HEK293 (cell line): ENCODE measurements around the gene ZNF423.

Experiments
- CTCF ChIA-PET: fragments of 350-600 bp; formaldehyde crosslinking; extraction: SDS; loops from one replicate; lab custom pipeline; 2021; ENCODE audit warnings: antibody characterized with exemption; lab: Yijun Ruan, JAX
- POLR2A ChIA-PET: fragments of 300-600 bp; formaldehyde crosslinking; extraction: SDS; loops from one replicate; lab custom pipeline; 2020; ENCODE audit warnings: antibody characterized with exemption, inconsistent platforms; lab: Yijun Ruan, JAX
- H3K27ac ChIP-seq: fragments of 200-500 bp; sonication (Bioruptor generic); 2 replicates; pipeline ENCODE4 v1.5.1; 2014; ENCODE audit warnings: low read depth, low read length, control low read depth, inconsistent platforms; ENCODE audit errors: extremely low read depth
- H3K36me3 ChIP-seq, 2 experiments: fragments of 200-500 bp in 1 of 2; sonication (Bioruptor generic) in 1 of 2; 1 replicate in 1 of 2; 2 replicates in 1 of 2; pipeline ENCODE4 v1.5.1; 2014 to 2017; ENCODE audit warnings: inconsistent platforms in 2 of 2, low read length in 2 of 2; ENCODE audit not compliant: control insufficient read depth in 2 of 2, insufficient read depth in 1 of 2
- H3K4me1 ChIP-seq: fragments of 200-500 bp; sonication (Bioruptor generic); 2 replicates; pipeline ENCODE4 v1.5.1; 2014; ENCODE audit warnings: mild to moderate bottlenecking, low read length, inconsistent platforms; ENCODE audit not compliant: control insufficient read depth, insufficient read depth
- H3K4me3 ChIP-seq: 2 replicates; pipeline ENCODE4 v1.5.1; 2011; ENCODE audit warnings: low read depth, mild to moderate bottlenecking, control low read depth, low read length, moderate library complexity
- H3K9me3 ChIP-seq: fragments of 200-500 bp; sonication (Bioruptor generic); 2 replicates; pipeline ENCODE4 v1.5.1; 2014; ENCODE audit warnings: low read depth, low read length, inconsistent platforms; ENCODE audit not compliant: control insufficient read depth, insufficient read depth
- EGR2 ChIP-seq: fragments of 450-650 bp; formaldehyde crosslinking; IDR thresholded peaks from 2 replicates; pipeline ENCODE4 v1.5.1; 2016; ENCODE audit warnings: low read depth, missing biosample characterization, missing genetic modification characterization
- HOXC10 ChIP-seq: sonication (generic); formaldehyde crosslinking; IDR thresholded peaks from 2 replicates; pipeline ENCODE4 v1.8.1; 2023; ENCODE audit warnings: mild to moderate bottlenecking, missing genetic modification reagents
- KLF10 ChIP-seq: fragments of 450-650 bp; IDR thresholded peaks from 2 replicates; pipeline ENCODE4 v1.5.1; 2018; ENCODE audit warnings: missing biosample characterization, mild to moderate bottlenecking, missing genetic modification characterization
- SCRT2 ChIP-seq: fragments of 450-650 bp; formaldehyde crosslinking; IDR thresholded peaks from 2 replicates; pipeline ENCODE4 v1.5.1; 2016; ENCODE audit warnings: missing biosample characterization, missing genetic modification characterization
- SP2 ChIP-seq: fragments of 450-650 bp; formaldehyde crosslinking; IDR thresholded peaks from 2 replicates; pipeline ENCODE4 v1.5.1; 2016; ENCODE audit warnings: missing biosample characterization, missing genetic modification characterization
- WT1 ChIP-seq: fragments of 450-650 bp; formaldehyde crosslinking; IDR thresholded peaks from 2 replicates; pipeline ENCODE4 v1.5.1; 2016; ENCODE audit warnings: missing biosample characterization, missing genetic modification characterization
- YY2 ChIP-seq: fragments of 450-650 bp; formaldehyde crosslinking; IDR thresholded peaks from 2 replicates; pipeline ENCODE4 v1.5.1; 2016; ENCODE audit warnings: missing biosample characterization, missing genetic modification characterization
- ZBTB21 ChIP-seq: fragments of 450-650 bp; formaldehyde crosslinking; IDR thresholded peaks from 2 replicates; pipeline ENCODE4 v1.5.1; 2017; ENCODE audit warnings: missing biosample characterization, missing genetic modification characterization
- ZBTB7A ChIP-seq: fragments of 450-650 bp; formaldehyde crosslinking; IDR thresholded peaks from 2 replicates; pipeline ENCODE4 v1.5.1; 2016; ENCODE audit warnings: low read depth, missing biosample characterization, missing genetic modification characterization
- ZNF114 ChIP-seq: fragments of 450-650 bp; formaldehyde crosslinking; IDR thresholded peaks from 2 replicates; pipeline ENCODE4 v1.5.0; 2017; ENCODE audit warnings: missing biosample characterization, missing genetic modification characterization
- ZNF132 ChIP-seq: fragments of 450-650 bp; formaldehyde crosslinking; IDR thresholded peaks from 2 replicates; pipeline ENCODE4 v1.5.1; 2017; ENCODE audit warnings: missing biosample characterization, missing genetic modification characterization, borderline replicate concordance
- ZNF146 ChIP-seq: fragments of 450-650 bp; formaldehyde crosslinking; IDR thresholded peaks from 2 replicates; pipeline ENCODE4 v1.5.1; 2016; ENCODE audit warnings: missing biosample characterization, missing genetic modification characterization
- ZNF175 ChIP-seq: fragments of 450-650 bp; formaldehyde crosslinking; IDR thresholded peaks from 2 replicates; pipeline ENCODE4 v1.5.1; 2016; ENCODE audit warnings: missing biosample characterization, missing genetic modification characterization
- ZNF311 ChIP-seq: fragments of 450-650 bp; formaldehyde crosslinking; IDR thresholded peaks from 2 replicates; pipeline ENCODE4 v1.5.1; 2017; ENCODE audit warnings: missing biosample characterization, missing genetic modification characterization, borderline replicate concordance
- ZNF37A ChIP-seq: fragments of 450-650 bp; IDR thresholded peaks from 2 replicates; pipeline ENCODE4 v1.5.1; 2018; ENCODE audit warnings: missing biosample characterization, missing genetic modification characterization
- ZNF391 ChIP-seq: fragments of 450-650 bp; formaldehyde crosslinking; IDR thresholded peaks from 2 replicates; pipeline ENCODE4 v1.5.1; 2016; ENCODE audit warnings: low read depth, missing biosample characterization, missing genetic modification characterization, borderline replicate concordance
- ZNF449 ChIP-seq: fragments of 450-650 bp; formaldehyde crosslinking; IDR thresholded peaks from 2 replicates; pipeline ENCODE4 v1.5.1; 2017; ENCODE audit warnings: missing biosample characterization, mild to moderate bottlenecking, missing genetic modification characterization, moderate library complexity
- ZNF624 ChIP-seq: fragments of 450-650 bp; formaldehyde crosslinking; IDR thresholded peaks from 2 replicates; pipeline ENCODE4 v1.5.1; 2017; ENCODE audit warnings: missing biosample characterization, missing genetic modification characterization
- ZNF704 ChIP-seq: fragments of 450-650 bp; formaldehyde crosslinking; IDR thresholded peaks from 2 replicates; pipeline ENCODE4 v1.5.1; 2016; ENCODE audit warnings: missing biosample characterization, missing genetic modification characterization
- ZNF792 ChIP-seq: fragments of 450-650 bp; formaldehyde crosslinking; IDR thresholded peaks from 2 replicates; pipeline ENCODE4 v1.5.1; 2016; ENCODE audit warnings: missing biosample characterization, missing genetic modification characterization
- TF ChIP-seq, protein P1 (sequence below): fragments of 450-650 bp; formaldehyde crosslinking; IDR thresholded peaks from 2 replicates; pipeline ENCODE4 v1.5.1; 2016; ENCODE audit warnings: missing biosample characterization, missing genetic modification characterization
- TF ChIP-seq, protein P2 (sequence below): IDR thresholded peaks from 2 replicates; pipeline ENCODE4 v1.6.1; 2011; ENCODE audit warnings: mild to moderate bottlenecking, low read depth, low read length, borderline replicate concordance
- TF ChIP-seq, protein P3 (sequence below): fragments of 450-650 bp; formaldehyde crosslinking; IDR thresholded peaks from 2 replicates; pipeline ENCODE4 v1.5.1; 2016; ENCODE audit warnings: missing biosample characterization, missing genetic modification characterization
- TF ChIP-seq, protein P4 (sequence below): fragments of 450-650 bp; formaldehyde crosslinking; IDR thresholded peaks from 2 replicates; pipeline ENCODE4 v1.5.1; 2016; ENCODE audit warnings: missing biosample characterization, missing genetic modification characterization
- TF ChIP-seq, protein P5 (sequence below): fragments of 450-650 bp; formaldehyde crosslinking; IDR thresholded peaks from 2 replicates; pipeline ENCODE4 v1.5.1; 2016; ENCODE audit warnings: missing biosample characterization, missing genetic modification characterization

Gene ZNF423

GRCh38 chr16:49504626-49505025, 351.3 kb downstream of the ZNF423 start:
- ChIA-PET POLR2A (no interaction called here), CTCF (no interaction called here)
- H3K27ac ChIP-seq = no peak overlapping the region
- no peaks in the 10 kb centered on the region for H3K9me3 ChIP-seq
- no peak overlapping the region for H3K4me3 ChIP-seq
- H3K36me3 ChIP-seq = no peaks in the 10 kb centered on the region
- TF ChIP-seq ZNF114 (tag by site-specific recombination) (no peak), ZBTB7A (no peak), YY2 (tag by site-specific recombination) (no peak), ZNF391 (no peak), KLF10 (tag by site-specific recombination) (no peak), SCRT2 (tag by site-specific recombination) (no peak), ZNF175 (no peak), ZBTB21 (tag by site-specific recombination) (no peak), ZNF132 (tag by site-specific recombination) (no peak), ZNF311 (no peak), ZNF146 (tag by site-specific recombination) (no peak), ZNF792 (tag by site-specific recombination) (no peak), EGR2 (tag by site-specific recombination) (no peak), ZNF624 (no peak), ZNF704 (tag by site-specific recombination) (no peak)
- TF ChIP-seq, protein P1, sequence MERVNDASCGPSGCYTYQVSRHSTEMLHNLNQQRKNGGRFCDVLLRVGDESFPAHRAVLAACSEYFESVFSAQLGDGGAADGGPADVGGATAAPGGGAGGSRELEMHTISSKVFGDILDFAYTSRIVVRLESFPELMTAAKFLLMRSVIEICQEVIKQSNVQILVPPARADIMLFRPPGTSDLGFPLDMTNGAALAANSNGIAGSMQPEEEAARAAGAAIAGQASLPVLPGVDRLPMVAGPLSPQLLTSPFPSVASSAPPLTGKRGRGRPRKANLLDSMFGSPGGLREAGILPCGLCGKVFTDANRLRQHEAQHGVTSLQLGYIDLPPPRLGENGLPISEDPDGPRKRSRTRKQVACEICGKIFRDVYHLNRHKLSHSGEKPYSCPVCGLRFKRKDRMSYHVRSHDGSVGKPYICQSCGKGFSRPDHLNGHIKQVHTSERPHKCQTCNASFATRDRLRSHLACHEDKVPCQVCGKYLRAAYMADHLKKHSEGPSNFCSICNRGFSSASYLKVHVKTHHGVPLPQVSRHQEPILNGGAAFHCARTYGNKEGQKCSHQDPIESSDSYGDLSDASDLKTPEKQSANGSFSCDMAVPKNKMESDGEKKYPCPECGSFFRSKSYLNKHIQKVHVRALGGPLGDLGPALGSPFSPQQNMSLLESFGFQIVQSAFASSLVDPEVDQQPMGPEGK (tag by site-specific recombination) = no peak
- H3K4me1 ChIP-seq = no peaks in the 10 kb centered on the region

DNA sequence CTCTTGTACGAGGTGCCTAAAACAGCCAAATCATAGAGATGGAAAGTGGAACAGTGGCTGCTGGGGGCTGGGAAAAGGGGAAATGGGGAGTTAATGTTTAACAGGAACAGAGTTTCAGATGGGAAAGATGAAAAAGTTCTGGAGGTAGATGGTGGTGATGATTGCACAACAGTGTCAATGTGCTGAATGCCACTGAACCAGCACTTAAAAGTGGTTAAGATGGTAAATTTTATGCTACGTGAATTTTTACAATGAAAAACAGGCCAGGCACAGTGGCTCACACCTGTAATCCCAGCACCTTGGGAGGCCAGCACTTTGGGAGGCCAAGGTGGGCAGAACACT, 351.9 kb downstream of the ZNF423 start:
- Histone ChIP-seq H3K4me1 (no peaks in the 10 kb centered on the region), H3K27ac (no peak overlapping the region), H3K9me3 (no peaks in the 10 kb centered on the region), H3K4me3 (no peak overlapping the region), H3K36me3 (no peaks in the 10 kb centered on the region)
- POLR2A ChIA-PET = no interaction called here
- CTCF ChIA-PET = no interaction called here
- TF ChIP-seq, protein P2, sequence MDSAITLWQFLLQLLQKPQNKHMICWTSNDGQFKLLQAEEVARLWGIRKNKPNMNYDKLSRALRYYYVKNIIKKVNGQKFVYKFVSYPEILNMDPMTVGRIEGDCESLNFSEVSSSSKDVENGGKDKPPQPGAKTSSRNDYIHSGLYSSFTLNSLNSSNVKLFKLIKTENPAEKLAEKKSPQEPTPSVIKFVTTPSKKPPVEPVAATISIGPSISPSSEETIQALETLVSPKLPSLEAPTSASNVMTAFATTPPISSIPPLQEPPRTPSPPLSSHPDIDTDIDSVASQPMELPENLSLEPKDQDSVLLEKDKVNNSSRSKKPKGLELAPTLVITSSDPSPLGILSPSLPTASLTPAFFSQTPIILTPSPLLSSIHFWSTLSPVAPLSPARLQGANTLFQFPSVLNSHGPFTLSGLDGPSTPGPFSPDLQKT = no peak
- TF ChIP-seq HOXC10 (CRISPR knock-in tag) (no peak), ZNF449 (tag by site-specific recombination) (no peak), SP2 (tag by site-specific recombination) (no peak), WT1 (tag by site-specific recombination) (no peak), ZNF37A (tag by site-specific recombination) (no peak), ZNF175 (no peak)
- TF ChIP-seq, protein P3, sequence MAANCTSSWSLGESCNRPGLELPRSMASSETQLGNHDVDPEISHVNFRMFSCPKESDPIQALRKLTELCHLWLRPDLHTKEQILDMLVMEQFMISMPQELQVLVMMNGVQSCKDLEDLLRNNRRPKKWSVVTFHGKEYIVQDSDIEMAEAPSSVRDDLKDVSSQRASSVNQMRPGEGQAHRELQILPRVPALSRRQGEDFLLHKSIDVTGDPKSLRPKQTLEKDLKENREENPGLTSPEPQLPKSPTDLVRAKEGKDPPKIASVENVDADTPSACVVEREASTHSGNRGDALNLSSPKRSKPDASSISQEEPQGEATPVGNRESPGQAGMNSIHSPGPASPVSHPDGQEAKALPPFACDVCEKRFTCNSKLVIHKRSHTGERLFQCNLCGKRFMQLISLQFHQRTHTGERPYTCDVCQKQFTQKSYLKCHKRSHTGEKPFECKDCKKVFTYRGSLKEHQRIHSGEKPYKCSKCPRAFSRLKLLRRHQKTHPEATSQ (tag by site-specific recombination) = no peak
- TF ChIP-seq, protein P4, sequence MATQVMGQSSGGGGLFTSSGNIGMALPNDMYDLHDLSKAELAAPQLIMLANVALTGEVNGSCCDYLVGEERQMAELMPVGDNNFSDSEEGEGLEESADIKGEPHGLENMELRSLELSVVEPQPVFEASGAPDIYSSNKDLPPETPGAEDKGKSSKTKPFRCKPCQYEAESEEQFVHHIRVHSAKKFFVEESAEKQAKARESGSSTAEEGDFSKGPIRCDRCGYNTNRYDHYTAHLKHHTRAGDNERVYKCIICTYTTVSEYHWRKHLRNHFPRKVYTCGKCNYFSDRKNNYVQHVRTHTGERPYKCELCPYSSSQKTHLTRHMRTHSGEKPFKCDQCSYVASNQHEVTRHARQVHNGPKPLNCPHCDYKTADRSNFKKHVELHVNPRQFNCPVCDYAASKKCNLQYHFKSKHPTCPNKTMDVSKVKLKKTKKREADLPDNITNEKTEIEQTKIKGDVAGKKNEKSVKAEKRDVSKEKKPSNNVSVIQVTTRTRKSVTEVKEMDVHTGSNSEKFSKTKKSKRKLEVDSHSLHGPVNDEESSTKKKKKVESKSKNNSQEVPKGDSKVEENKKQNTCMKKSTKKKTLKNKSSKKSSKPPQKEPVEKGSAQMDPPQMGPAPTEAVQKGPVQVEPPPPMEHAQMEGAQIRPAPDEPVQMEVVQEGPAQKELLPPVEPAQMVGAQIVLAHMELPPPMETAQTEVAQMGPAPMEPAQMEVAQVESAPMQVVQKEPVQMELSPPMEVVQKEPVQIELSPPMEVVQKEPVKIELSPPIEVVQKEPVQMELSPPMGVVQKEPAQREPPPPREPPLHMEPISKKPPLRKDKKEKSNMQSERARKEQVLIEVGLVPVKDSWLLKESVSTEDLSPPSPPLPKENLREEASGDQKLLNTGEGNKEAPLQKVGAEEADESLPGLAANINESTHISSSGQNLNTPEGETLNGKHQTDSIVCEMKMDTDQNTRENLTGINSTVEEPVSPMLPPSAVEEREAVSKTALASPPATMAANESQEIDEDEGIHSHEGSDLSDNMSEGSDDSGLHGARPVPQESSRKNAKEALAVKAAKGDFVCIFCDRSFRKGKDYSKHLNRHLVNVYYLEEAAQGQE = no peak
- TF ChIP-seq, protein P5, sequence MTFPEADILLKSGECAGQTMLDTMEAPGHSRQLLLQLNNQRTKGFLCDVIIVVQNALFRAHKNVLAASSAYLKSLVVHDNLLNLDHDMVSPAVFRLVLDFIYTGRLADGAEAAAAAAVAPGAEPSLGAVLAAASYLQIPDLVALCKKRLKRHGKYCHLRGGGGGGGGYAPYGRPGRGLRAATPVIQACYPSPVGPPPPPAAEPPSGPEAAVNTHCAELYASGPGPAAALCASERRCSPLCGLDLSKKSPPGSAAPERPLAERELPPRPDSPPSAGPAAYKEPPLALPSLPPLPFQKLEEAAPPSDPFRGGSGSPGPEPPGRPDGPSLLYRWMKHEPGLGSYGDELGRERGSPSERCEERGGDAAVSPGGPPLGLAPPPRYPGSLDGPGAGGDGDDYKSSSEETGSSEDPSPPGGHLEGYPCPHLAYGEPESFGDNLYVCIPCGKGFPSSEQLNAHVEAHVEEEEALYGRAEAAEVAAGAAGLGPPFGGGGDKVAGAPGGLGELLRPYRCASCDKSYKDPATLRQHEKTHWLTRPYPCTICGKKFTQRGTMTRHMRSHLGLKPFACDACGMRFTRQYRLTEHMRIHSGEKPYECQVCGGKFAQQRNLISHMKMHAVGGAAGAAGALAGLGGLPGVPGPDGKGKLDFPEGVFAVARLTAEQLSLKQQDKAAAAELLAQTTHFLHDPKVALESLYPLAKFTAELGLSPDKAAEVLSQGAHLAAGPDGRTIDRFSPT (tag by site-specific recombination) = no peak
